Activated naive CD8-positive, alpha-beta T cell treated with anti-CD3 and anti-CD28 coated beads for 36 hours (primary cell): ENCODE measurements around the gene CACNB2. TPM values are rescaled to one million over a fixed set of nuclear protein-coding genes. Genes with fewer than 3 reads are reported as not detected.
"Not testable (repeated sequence)": the region's sequence is repeated elsewhere in the genome, so short reads cannot be mapped to it uniquely, and the experiment has no call there.

ENCODE experiments used
- DNase-seq: peaks from one replicate; pipeline ENCODE4 v3.0.0; 2021
- H3K27ac Mint-ChIP-seq: one replicate; pipeline ENCODE4 v1.8.0; 2022; ENCODE audit warnings: mild to moderate bottlenecking, moderate library complexity, mixed read lengths
- H3K27me3 Mint-ChIP-seq: one replicate; pipeline ENCODE4 v1.8.0; 2022; ENCODE audit warnings: mild to moderate bottlenecking, mixed read lengths
- H3K36me3 Mint-ChIP-seq: one replicate; pipeline ENCODE4 v1.8.0; 2021; ENCODE audit warnings: mild to moderate bottlenecking, mixed read lengths
- H3K4me1 Mint-ChIP-seq: one replicate; pipeline ENCODE4 v1.8.0; 2021; ENCODE audit warnings: mixed read lengths
- H3K4me3 Mint-ChIP-seq: one replicate; pipeline ENCODE4 v1.8.0; 2022; ENCODE audit warnings: mild to moderate bottlenecking, moderate library complexity, mixed read lengths
- H3K9me3 Mint-ChIP-seq: one replicate; pipeline ENCODE4 v1.8.0; 2022; ENCODE audit warnings: mixed read lengths
- total RNA-seq, 2 experiments: library from RNA; stranded (reverse); gene quantifications; one replicate each; pipeline ENCODE4 v1.2.3, GENCODE V29; 2021

Gene CACNB2
- total RNA-seq, 2 experiments from 2014 or later: not detected

DNA sequence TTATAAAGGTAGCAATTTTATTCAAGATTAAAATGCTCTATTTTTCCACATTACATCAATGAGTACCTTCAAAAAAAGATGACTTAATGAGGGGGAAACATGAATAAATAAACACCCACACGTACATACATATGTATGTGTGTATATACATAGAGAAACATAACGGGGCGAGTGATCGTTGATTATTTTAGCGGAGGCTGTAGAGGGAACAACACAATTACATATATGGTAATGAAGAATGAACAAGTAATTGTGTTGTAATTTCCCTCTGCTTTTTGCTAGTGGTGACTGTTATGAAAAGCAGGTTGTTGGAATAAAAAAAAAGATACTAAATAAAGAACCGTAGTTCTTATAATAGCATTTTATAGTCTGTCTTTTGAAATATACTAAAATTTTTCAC lies 63.2 kb downstream of the CACNB2 start:
- DNase-seq: no peak
- Mint-ChIP-seq H3K27ac (no peak overlapping the region), H3K4me3 (no peak overlapping the region), H3K9me3 (no peaks in the 10 kb centered on the region), H3K36me3 (no peaks in the 10 kb centered on the region), H3K27me3 (no peaks in the 10 kb centered on the region), H3K4me1 (peaks cover 2% of the 10 kb centered on the region)

- Mint-ChIP-seq H3K27me3 (no peaks in the 10 kb centered on the region), H3K36me3 (no peaks in the 10 kb centered on the region), H3K9me3 (no peaks in the 10 kb centered on the region), H3K4me3 (no peak overlapping the region), H3K4me1 (peaks cover 2% of the 10 kb centered on the region), H3K27ac (no peak overlapping the region)
- no peak for DNase-seq
Measured at GRCh38 chr10:18204039-18204835, 64.0 kb downstream of the CACNB2 start.

DNA sequence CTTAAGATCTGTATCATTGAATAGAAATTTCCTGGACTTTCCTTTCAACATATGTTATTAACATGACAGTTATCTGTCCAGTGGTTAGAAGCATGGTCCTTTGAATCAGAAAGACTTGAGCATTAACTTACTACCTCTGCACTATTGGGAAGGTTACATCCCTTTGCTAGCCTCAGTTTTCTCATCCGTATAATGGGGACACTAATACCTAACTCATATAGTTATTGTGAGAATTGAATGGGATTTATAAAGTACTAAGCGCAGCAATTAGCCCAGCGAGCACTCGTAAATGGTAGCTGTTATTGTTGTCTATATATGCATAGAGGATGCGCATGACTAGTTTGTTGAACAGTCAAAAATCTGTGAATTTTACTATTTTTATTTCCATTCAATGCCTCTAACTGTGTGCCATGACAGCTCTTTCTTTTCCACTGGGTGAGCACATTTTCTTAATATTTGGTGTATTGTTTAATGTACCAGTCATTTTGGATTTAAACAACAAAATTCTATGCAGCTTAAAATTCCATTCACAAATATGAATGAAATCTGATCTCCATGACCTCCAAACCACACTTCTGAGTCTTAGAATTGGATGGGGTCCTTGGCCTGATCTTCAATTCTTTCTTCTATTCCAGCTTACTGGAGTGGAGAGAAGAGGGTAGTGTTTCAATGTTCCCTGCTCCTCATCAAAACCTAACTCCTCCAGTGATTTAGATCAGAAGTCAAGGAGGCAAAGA lies 65.0 kb downstream of the CACNB2 start:
- H3K27ac Mint-ChIP-seq: no peak overlapping the region
- no peaks in the 10 kb centered on the region for H3K36me3 Mint-ChIP-seq
- no peaks in the 10 kb centered on the region for H3K27me3 Mint-ChIP-seq
- DNase-seq: no peak
- H3K9me3 Mint-ChIP-seq: no peaks in the 10 kb centered on the region
- peaks cover 2% of the 10 kb centered on the region for H3K4me1 Mint-ChIP-seq
- H3K4me3 Mint-ChIP-seq: no peak overlapping the region

- H3K27me3 Mint-ChIP-seq, H3K4me1 Mint-ChIP-seq, H3K4me3 Mint-ChIP-seq, H3K36me3 Mint-ChIP-seq, DNase-seq, H3K27ac Mint-ChIP-seq, H3K9me3 Mint-ChIP-seq: not testable (repeated sequence)
Measured at GRCh38 chr10:18208186-18208585, 68.0 kb downstream of the CACNB2 start.

DNA sequence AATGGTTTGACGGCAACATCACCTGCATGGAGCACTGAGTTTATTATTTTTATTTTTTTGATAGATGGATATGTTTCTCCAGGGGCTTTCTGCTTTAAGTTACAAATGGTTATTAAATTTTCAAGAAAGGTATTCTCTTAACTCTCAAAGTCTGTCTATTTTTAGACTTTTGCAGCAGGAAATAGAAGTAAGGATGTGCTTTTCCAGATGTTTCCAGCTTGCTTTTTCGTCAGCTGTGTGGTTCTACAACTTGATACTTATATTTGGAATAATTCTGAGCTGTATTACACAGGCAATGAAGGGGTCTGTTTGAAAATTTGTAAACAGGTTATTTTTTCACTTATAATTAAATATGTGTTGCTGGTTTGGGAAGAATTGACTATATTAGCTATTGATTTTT lies 69.0 kb downstream of the CACNB2 start:
- Mint-ChIP-seq H3K4me3 (no peak overlapping the region), H3K36me3 (no peaks in the 10 kb centered on the region), H3K27ac (no peak overlapping the region), H3K27me3 (no peaks in the 10 kb centered on the region), H3K4me1 (no peaks in the 10 kb centered on the region), H3K9me3 (no peaks in the 10 kb centered on the region)
- no peak for DNase-seq

GRCh38 chr10:18210711-18211110 lies 70.5 kb downstream of the CACNB2 start:
- no peak overlapping the region for H3K27ac Mint-ChIP-seq
- no peak overlapping the region for H3K4me3 Mint-ChIP-seq
- no peaks in the 10 kb centered on the region for H3K36me3 Mint-ChIP-seq
- H3K9me3 Mint-ChIP-seq: no peaks in the 10 kb centered on the region
- no peaks in the 10 kb centered on the region for H3K4me1 Mint-ChIP-seq
- no peak for DNase-seq
- H3K27me3 Mint-ChIP-seq: no peaks in the 10 kb centered on the region

DNA sequence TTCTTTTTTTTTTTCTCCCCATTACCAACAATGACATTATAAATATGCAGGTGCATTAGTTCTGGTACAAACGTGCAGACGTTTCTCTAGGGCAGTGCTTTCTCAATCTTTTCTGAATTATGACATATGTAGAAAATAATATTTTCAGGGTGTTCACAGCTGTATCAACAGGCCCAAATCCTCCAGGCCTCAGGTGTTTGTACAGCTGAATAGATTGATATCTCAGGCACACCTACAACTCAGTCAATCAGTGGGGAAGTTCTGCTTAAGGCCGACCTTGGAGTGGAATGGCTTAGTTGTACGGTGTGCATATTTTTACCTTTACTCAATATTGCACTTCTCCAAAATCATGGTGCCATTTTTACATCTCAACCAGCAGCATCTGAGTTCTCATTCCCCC lies 71.6 kb downstream of the CACNB2 start:
- Mint-ChIP-seq H3K27ac (no peak overlapping the region), H3K9me3 (no peaks in the 10 kb centered on the region)

DNA sequence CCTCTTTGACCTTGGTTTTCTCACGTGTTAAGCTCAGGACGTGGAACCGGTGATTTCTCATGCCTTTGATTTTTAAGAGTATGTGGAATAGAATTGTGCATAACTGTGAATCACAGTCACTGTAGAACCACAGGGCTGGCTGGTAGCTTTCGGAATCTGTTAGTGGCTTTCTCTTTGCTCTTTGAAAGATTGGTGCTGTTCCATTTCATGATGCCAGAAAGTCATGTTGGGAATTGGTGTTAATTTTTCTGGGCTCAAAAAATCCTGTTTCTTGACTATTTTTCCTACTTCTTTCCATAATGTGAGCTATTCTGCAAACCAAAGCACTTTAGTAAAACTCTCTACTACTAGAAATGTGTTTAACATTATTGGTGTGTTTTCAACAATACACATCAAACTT lies 73.0 kb downstream of the CACNB2 start:
- H3K4me1 Mint-ChIP-seq: no peaks in the 10 kb centered on the region
- H3K36me3 Mint-ChIP-seq: no peaks in the 10 kb centered on the region

More for the DNA sequence above, 71.6 kb downstream of the CACNB2 start:
- Mint-ChIP-seq H3K4me1 (no peaks in the 10 kb centered on the region), H3K27me3 (no peaks in the 10 kb centered on the region), H3K36me3 (no peaks in the 10 kb centered on the region), H3K4me3 (no peak overlapping the region)
- DNase-seq: no peak

GRCh38 chr10:18214691-18215563 lies 74.7 kb downstream of the CACNB2 start:
- Mint-ChIP-seq H3K4me1 (no peaks in the 10 kb centered on the region), H3K4me3 (no peak overlapping the region), H3K9me3 (no peaks in the 10 kb centered on the region), H3K27ac (no peak overlapping the region), H3K36me3 (no peaks in the 10 kb centered on the region), H3K27me3 (no peaks in the 10 kb centered on the region)
- DNase-seq: peak; percentile 8

More for the DNA sequence above, 73.0 kb downstream of the CACNB2 start:
- no peak for DNase-seq
- H3K27me3 Mint-ChIP-seq: no peaks in the 10 kb centered on the region
- no peaks in the 10 kb centered on the region for H3K9me3 Mint-ChIP-seq
- no peak overlapping the region for H3K4me3 Mint-ChIP-seq
- H3K27ac Mint-ChIP-seq: no peak overlapping the region

DNA sequence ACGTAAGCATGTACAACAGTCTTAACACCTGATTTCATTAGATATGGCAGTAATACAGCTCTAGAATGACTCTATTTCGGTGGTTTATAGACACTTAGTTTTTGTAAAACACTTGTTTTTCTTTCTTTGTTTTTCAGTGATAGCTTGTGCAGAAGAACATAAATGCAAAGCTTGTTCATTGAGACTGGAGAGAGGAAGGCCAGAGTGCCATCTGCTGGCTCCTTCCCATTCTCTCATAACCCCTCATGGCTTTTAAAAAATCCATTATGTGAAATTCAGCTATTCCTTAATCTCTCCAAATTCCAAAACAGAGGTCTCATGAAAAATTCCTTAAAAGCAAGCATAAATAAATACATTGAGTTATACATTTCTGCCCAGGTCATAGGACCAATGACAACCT lies 76.3 kb downstream of the CACNB2 start:
- no peaks in the 10 kb centered on the region for H3K4me1 Mint-ChIP-seq
- H3K27ac Mint-ChIP-seq: no peak overlapping the region
- H3K36me3 Mint-ChIP-seq: no peaks in the 10 kb centered on the region
- no peak for DNase-seq
- no peaks in the 10 kb centered on the region for H3K9me3 Mint-ChIP-seq
- H3K4me3 Mint-ChIP-seq: no peak overlapping the region
- no peaks in the 10 kb centered on the region for H3K27me3 Mint-ChIP-seq

DNA sequence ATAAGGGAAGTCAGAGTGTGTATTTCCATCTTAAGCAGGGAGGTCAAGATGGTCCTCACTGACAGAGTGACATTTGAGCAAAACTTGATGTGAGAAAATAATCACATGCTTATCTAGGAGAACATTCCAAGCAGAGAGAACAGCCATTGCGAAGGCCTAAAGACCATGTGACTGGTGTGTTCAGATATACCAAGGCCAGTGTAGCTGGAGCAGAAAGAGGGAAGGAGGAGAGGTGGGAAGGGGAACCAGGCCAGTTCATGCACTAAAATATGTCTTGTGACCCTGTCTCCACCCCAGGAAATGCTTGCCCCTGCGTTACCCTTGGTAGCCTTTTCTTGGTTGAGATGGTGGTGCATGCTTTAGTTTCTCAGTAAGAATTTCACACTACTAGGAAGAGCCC lies 77.4 kb downstream of the CACNB2 start:
- Mint-ChIP-seq H3K36me3 (no peaks in the 10 kb centered on the region), H3K27ac (no peak overlapping the region), H3K27me3 (no peaks in the 10 kb centered on the region), H3K4me1 (no peaks in the 10 kb centered on the region), H3K4me3 (no peak overlapping the region), H3K9me3 (no peaks in the 10 kb centered on the region)
- no peak for DNase-seq

DNA sequence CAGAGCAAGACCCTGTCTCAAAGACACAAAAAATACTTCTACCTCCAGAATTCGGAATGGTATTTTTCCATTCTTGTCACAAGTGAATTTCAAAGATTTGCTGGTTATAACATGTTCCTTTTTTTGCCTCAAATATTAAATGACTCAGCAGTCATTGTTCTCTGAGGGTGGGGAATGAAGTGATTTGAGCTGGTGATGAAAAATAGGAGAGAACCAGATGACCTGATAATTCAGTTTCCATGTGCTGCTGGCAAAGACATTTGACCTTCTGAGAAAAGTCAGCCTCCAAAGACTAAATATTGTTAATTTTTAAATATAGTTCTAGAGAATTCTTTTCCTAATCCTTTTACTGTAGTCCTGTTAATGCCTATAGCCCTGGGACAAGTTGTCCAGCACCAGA lies 78.9 kb downstream of the CACNB2 start:
- no peak for DNase-seq
- no peaks in the 10 kb centered on the region for H3K9me3 Mint-ChIP-seq
- no peak overlapping the region for H3K4me3 Mint-ChIP-seq
- H3K36me3 Mint-ChIP-seq: no peaks in the 10 kb centered on the region
- H3K27ac Mint-ChIP-seq: no peak overlapping the region
- H3K27me3 Mint-ChIP-seq: no peaks in the 10 kb centered on the region
- no peaks in the 10 kb centered on the region for H3K4me1 Mint-ChIP-seq

- H3K9me3 Mint-ChIP-seq: no peaks in the 10 kb centered on the region
- H3K27ac Mint-ChIP-seq: no peak overlapping the region
- H3K36me3 Mint-ChIP-seq: no peaks in the 10 kb centered on the region
- no peak overlapping the region for H3K4me3 Mint-ChIP-seq
- no peaks in the 10 kb centered on the region for H3K27me3 Mint-ChIP-seq
- DNase-seq: no peak
- H3K4me1 Mint-ChIP-seq: no peaks in the 10 kb centered on the region
Measured at GRCh38 chr10:18221123-18221522, 80.9 kb downstream of the CACNB2 start.

GRCh38 chr10:18221882-18222281 lies 81.7 kb downstream of the CACNB2 start:
- no peaks in the 10 kb centered on the region for H3K4me1 Mint-ChIP-seq
- H3K27ac Mint-ChIP-seq: no peak overlapping the region
- no peak for DNase-seq
- H3K27me3 Mint-ChIP-seq: no peaks in the 10 kb centered on the region
- H3K36me3 Mint-ChIP-seq: no peaks in the 10 kb centered on the region
- H3K9me3 Mint-ChIP-seq: no peaks in the 10 kb centered on the region
- H3K4me3 Mint-ChIP-seq: no peak overlapping the region

DNA sequence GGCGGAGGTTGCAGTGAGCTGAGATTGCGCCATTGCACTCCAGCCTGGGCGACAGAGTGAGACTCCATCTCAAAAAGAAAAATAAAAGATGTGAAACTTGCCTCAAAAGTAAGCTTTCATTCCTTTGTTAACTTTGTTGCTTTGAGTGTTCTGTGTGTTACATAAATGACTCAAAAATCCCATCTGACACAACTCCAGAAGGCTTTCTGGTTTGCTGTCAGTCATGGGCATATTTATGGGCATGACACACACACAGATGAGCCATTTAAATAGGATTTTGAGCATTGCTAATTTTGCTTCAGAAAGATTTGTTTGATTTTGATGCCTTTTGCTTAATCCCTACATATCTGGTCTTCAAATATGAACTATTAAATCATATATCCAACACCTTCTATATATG lies 82.6 kb downstream of the CACNB2 start:
- Mint-ChIP-seq H3K4me3 (no peak overlapping the region), H3K27ac (no peak overlapping the region), H3K4me1 (no peaks in the 10 kb centered on the region), H3K36me3 (no peaks in the 10 kb centered on the region), H3K9me3 (no peaks in the 10 kb centered on the region), H3K27me3 (no peaks in the 10 kb centered on the region)
- no peak for DNase-seq
